ENCODE data around the gene QTRT2. TPM values are rescaled to one million over a fixed set of nuclear protein-coding genes. Genes with fewer than 3 reads are reported as not detected.

Gene QTRT2
- polyA plus RNA-seq, 3 donors = 22.9 to 34.2 (median 30.4) TPM

DNA sequence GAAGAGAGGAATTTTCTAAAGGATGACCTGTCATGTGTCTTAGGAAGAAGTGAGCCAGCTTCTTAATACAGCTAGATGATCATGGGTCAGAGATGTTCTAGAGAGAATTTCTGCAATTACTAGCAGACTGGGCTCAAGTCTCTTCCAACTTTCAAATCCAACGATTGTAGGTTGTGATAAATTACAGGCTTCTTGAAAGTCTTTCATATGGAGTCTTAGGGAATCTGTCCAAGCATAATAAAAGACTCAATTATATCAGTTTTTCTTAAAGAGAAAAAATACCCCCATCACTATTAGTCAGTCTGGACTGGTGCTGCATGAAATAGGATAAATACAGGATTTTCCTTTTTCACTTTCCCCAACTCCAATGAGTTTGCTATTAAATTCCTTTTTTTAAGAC lies 63.2 kb downstream of the QTRT2 start:
- DNase-seq = peak; percentile 16

DNA sequence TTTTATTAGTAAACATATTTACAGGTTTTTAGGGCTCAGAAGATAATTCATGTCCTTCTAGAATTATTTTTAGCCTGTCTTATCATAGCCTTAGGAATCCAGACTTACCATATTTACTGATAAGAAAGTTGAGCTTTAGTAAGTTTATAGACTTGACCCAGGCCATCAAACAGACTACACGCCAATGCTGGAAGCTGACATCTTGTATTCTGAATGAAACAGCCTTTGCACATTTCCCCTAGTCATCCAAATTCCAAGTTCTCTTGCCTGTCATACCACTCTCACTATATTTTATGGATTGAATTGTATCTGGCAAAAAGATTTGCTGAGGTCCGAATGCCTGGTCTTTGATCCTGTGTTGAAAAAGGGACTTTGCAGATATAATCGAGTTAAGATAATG lies 63.7 kb downstream of the QTRT2 start:
- DNase-seq = no peak

DNA sequence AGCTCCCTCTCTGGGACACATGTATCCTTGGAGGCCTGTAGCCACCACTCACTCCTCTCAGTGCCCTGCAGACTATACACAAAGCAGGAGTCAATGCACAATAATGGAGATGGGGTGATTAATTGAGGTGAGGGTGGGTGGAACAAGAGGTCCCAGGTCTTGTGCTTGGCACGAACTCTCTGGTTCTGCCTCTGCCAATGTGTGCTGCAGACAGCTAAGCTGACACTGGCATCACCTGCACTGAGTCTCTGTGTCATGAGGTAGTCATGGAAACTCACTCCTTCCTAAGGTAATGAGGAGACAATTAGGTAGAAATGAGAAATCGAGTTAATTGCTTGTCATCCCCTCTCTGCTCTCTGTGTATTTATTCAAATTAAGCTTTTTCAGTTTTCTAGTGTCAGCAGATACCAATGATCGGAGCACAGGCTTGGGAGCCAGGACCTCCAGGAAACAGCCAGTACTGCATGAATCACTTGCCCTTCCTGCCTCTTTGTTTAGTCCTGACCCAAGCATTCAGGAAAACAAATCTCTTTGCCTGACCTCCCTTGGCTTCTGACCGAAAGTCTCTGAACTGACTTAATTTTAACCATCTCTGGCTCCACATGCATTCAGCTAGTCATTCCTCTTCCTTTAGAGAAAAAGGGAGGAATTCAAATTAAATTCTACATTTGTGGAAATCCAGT lies 65.6 kb downstream of the QTRT2 start:
- DNase-seq = peak; percentile 24

DNA sequence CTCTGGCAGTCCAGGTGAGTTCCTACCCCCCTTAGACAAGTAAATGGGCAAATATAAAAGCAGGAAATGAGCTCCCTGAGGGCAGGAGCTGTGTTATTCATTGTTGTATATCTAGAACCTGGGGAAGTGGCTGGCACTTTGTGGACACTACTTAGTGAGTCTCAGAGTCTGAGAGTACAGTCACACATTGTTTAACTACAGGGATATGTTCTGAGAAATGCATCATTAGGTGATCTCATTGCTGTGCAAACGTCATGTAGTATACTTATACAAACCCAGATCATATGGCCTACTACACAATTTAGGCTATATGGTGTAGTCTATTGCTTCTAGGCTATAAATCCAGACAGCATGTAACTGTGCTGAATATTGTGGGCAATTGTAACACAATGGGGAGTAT lies 69.9 kb downstream of the QTRT2 start:
- DNase-seq = no peak

DNA sequence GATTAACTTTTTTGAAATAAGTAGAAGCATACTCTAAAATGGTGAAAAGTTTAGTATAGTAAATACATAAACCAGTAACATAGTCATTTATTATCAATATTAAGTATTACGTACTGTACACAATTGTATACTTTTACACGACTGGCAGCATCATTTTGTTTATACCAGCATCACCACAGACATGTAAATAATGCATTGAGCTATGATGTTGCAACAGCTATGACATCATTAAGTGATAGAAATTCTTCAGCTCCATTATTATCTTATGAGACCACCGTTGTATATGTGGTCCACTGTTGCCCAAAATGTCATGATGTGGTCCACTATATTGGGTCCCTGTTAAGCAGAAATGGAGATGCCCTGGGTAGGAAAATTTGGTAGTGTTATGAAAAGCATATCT lies 71.0 kb downstream of the QTRT2 start:
- DNase-seq = no peak

DNA sequence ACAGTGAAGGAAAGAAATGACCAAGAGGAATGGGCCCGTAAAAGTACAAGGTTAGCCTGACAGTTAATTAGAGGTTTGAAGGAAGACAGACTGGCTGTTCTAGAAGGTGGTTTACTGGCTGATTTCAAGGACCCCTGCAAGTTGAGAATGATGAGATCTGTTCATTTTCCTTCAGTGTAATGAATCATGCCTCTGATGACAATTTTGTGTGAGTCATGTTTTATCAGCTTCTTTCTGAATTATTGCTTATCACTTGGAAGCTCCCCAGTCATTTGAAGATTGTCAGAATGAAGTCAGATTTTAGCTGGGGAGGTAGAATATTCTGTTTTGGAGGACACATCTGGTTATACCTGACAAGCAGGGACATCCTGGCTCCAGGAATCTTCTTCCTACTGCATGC lies 71.7 kb downstream of the QTRT2 start:
- DNase-seq = no peak

DNA sequence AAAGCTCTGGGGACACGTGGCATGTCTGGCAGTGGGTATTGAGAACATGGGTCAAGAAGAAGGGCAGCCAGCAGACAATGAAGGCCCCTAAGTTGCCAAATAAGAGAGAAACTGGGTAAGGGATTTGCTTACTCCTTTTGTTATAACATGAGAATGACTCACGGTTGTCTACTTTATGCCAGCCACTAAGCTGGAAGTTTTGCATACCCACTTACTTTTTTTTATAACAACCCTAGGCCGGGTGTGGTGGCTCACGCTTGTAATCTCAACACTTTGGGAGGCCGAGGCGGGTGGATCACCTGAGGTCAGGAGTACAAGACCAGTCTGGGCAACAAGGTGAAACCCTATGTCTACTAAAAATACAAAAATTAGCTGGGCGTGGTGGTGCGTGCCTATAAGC lies 72.3 kb downstream of the QTRT2 start:
- DNase-seq = no peak

DNA sequence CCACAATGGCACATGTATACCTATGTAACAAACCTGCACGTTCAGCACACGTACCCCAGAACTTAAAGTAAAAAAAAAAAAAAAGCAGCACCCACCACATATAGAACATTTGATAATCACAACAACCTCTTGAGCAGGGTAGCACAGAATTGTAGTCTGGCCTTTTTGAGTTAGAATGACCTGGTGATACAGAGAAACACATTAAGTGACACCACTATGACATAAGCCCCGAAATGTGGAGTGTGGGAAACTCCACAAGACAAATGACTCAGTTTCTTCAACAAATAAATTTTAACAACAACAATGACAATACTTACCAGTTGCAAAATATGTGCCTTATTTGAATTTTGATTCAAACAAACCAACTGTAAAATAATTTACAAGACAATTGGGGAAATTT lies 76.0 kb downstream of the QTRT2 start:
- DNase-seq = no peak

DNA sequence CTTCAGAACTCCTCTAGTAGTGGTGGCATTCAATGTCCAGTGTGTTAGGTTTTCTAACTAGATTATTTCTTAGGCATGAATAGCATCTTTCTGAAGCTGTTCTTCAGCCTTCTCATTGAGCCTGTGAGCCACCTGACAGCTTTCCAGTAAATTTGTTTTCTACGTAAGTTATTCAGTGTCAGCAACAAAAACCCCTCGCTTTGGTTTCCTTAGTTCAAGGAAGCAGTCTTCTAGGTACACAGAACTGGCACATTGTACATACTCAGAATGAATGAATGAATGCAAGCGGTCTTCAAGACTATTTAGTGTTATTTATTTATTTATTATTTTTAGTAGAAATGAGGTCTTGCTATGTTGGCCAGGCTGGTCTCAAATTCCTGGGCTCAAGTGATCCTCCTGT lies 77.4 kb downstream of the QTRT2 start:
- no peak for DNase-seq

Other genes starting within 250 kb of the QTRT2 start
- 10 to 100 TPM; 19.0 to 25.2 (median 23.5) TPM for gene GRAMD1C, start 217.9 kb upstream of the QTRT2 start, polyA plus RNA-seq (ENCODE audit: insufficient read length in 3 of 3)
- 10 to 100 TPM in 2 of 3 donors, 1 to 10 TPM in 1; 9.0 to 16.7 (median 14.2) TPM for gene ZDHHC23, start 108.7 kb upstream of the QTRT2 start, polyA plus RNA-seq (ENCODE audit: insufficient read length in 3 of 3)
- 10 to 100 TPM; 13.4 to 31.5 (median 24.3) TPM for gene CCDC191, start 211 bp upstream of the QTRT2 start, polyA plus RNA-seq (ENCODE audit: insufficient read length in 3 of 3)
- not detected for gene DRD3, start 122.3 kb downstream of the QTRT2 start, polyA plus RNA-seq (ENCODE audit: insufficient read length in 3 of 3)
- gene ZNF80, start 180.8 kb downstream of the QTRT2 start, polyA plus RNA-seq (ENCODE audit: insufficient read length in 3 of 3) = under 1 TPM in 1 of 3 donors, not detected in 2; 0.13 TPM
- gene TIGIT, start 237.3 kb downstream of the QTRT2 start, polyA plus RNA-seq (ENCODE audit: insufficient read length in 3 of 3) = under 1 TPM in 2 of 3 donors, not detected in 1; 0.06 to 0.10 TPM

Measured in renal pelvis (tissue), 4 donors.